Measurements from ENCODE around the gene PI4KA. TPM values are rescaled to one million over a fixed set of nuclear protein-coding genes. Genes with fewer than 3 reads are reported as not detected.
"Not testable (repeated sequence)": the region's sequence is repeated elsewhere in the genome, so short reads cannot be mapped to it uniquely, and the experiment has no call there.

PI4KA gene
- total and polyA plus RNA-seq, 3 experiments from 2014 or later, result 64.9 to 65.8 (median 65.5) TPM

DNA sequence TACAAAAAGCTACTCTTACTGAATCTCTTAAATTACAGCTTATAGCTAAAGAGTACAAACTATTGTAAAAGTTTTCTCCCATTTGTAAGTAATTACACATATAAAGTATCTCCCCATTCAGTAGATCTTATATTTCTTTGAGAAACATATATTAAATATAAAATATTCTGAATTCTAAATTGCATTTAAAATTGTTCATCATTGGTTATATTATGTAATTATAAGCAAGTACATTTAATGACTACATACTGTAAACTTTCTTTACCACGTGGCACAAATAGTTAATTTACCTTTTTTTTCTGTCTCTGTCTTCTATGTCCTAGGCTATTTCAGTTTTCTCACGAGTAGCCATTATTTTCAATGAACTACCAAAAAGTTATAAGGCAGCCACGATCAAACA lies 185.9 kb downstream of the PI4KA start:
- Mint-ChIP-seq H3K27me3 (peaks cover 8 to 40% of the 10 kb centered on the region in 2 donors), H3K36me3 (no peaks in the 10 kb centered on the region), H3K27ac (no peak overlapping the region), H3K4me1 (no peaks in the 10 kb centered on the region), H3K4me3 (no peak overlapping the region), H3K9me3 (peaks cover 0 to 2% (median 0%) of the 10 kb centered on the region in 5 donors)
- H3K9me3 ChIP-seq (ENCODE audit: low read length), result no peaks in the 10 kb centered on the region
- POLR2A ChIA-PET, result no interaction called here
- H3K27me3 ChIP-seq (ENCODE audit: insufficient read depth, low read length, poor library complexity, severe bottlenecking), result peaks cover 10% of the 10 kb centered on the region
- no peaks in the 10 kb centered on the region for H3K36me3 ChIP-seq (ENCODE audit: insufficient read depth, low read length)
- H3K4me3 ChIP-seq (ENCODE audit: low read length), result no peak overlapping the region
- H3K27ac ChIP-seq (ENCODE audit: low read depth, low read length), result no peak overlapping the region
- no peaks in the 10 kb centered on the region for H3K4me1 ChIP-seq (ENCODE audit: insufficient read depth, low read length)
- DNase-seq, result no peak
- CTCF ChIA-PET, result no interaction called here

DNA sequence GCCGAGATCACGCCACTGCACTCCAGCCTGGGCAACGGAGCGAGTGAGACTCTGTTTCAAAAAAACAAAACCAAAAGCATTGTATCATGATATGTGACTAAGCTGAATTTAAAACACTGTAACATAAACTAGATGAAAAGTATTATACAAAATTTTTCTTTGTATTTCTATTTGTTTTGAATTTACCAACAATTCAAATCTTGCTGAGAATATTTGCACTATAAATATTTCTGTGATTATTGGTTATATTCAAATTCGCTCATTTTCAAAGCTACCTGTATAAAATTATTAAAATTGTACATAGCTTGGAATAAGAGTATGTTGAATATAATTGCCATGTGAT lies 186.6 kb downstream of the PI4KA start:
- no peaks in the 10 kb centered on the region for H3K36me3 Mint-ChIP-seq
- POLR2A ChIA-PET, result no interaction called here

DNA sequence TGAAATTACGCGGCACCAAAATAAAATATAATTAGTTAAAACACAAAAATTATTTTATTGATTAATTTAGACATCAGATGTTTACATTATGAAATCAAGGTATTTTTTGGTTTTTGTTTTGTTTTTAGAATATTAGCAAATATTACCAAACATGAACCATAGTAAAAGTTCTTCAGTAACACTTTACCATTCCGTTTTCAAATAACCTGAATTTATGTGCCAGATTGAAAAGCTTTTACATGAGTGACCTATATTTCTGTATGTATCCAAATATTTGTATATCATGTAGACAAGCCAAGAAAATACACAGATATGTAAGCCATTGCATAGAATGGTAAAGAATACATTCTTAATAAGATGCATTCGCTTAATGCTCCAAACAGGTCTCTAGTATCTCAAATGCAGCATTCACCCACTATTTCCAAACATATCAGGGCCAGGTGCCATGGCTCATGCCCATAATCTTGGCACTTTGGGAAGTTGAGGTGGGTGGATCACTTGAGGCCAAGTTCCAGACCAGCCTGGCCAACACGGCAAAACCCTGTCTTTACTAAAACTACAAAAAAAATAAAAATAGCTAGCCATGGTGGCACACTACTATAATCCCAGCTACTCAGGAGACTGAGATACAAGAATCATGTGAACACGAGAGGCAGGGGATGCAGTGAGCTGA lies 187.1 kb downstream of the PI4KA start:
- peaks cover 5 to 33% of the 10 kb centered on the region in 2 donors for H3K27me3 Mint-ChIP-seq
- H3K4me3 Mint-ChIP-seq, result no peak overlapping the region
- H3K9me3 Mint-ChIP-seq, result no peaks in the 10 kb centered on the region
- no peak overlapping the region for H3K4me3 ChIP-seq (ENCODE audit: low read length)
- ChIA-PET POLR2A (no interaction called here), CTCF (no interaction called here)
- H3K4me1 ChIP-seq (ENCODE audit: insufficient read depth, low read length), result no peaks in the 10 kb centered on the region
- no peaks in the 10 kb centered on the region for H3K36me3 Mint-ChIP-seq
- no peak overlapping the region for H3K27ac Mint-ChIP-seq
- H3K36me3 ChIP-seq (ENCODE audit: insufficient read depth, low read length), result no peaks in the 10 kb centered on the region
- H3K27me3 ChIP-seq (ENCODE audit: insufficient read depth, low read length, poor library complexity, severe bottlenecking), result peaks cover 10% of the 10 kb centered on the region
- DNase-seq, result no peak
- no peaks in the 10 kb centered on the region for H3K4me1 Mint-ChIP-seq
- no peaks in the 10 kb centered on the region for H3K9me3 ChIP-seq (ENCODE audit: low read length)
- no peak overlapping the region for H3K27ac ChIP-seq (ENCODE audit: low read depth, low read length)

More for the DNA sequence above, 186.6 kb downstream of the PI4KA start:
- CTCF ChIA-PET, result no interaction called here
- H3K27me3 Mint-ChIP-seq, result peaks cover 8 to 34% of the 10 kb centered on the region in 2 donors
- peaks cover 10% of the 10 kb centered on the region for H3K27me3 ChIP-seq (ENCODE audit: insufficient read depth, low read length, poor library complexity, severe bottlenecking)
- no peaks in the 10 kb centered on the region for H3K9me3 ChIP-seq (ENCODE audit: low read length)
- DNase-seq, result no peak
- no peaks in the 10 kb centered on the region for H3K36me3 ChIP-seq (ENCODE audit: insufficient read depth, low read length)
- H3K4me1 ChIP-seq (ENCODE audit: insufficient read depth, low read length), result no peaks in the 10 kb centered on the region
- no peak overlapping the region for H3K4me3 Mint-ChIP-seq
- no peak overlapping the region for H3K4me3 ChIP-seq (ENCODE audit: low read length)
- H3K27ac ChIP-seq (ENCODE audit: low read depth, low read length), result no peak overlapping the region
- H3K4me1 Mint-ChIP-seq, result no peaks in the 10 kb centered on the region
- no peak overlapping the region for H3K27ac Mint-ChIP-seq
- no peaks in the 10 kb centered on the region for H3K9me3 Mint-ChIP-seq

DNA sequence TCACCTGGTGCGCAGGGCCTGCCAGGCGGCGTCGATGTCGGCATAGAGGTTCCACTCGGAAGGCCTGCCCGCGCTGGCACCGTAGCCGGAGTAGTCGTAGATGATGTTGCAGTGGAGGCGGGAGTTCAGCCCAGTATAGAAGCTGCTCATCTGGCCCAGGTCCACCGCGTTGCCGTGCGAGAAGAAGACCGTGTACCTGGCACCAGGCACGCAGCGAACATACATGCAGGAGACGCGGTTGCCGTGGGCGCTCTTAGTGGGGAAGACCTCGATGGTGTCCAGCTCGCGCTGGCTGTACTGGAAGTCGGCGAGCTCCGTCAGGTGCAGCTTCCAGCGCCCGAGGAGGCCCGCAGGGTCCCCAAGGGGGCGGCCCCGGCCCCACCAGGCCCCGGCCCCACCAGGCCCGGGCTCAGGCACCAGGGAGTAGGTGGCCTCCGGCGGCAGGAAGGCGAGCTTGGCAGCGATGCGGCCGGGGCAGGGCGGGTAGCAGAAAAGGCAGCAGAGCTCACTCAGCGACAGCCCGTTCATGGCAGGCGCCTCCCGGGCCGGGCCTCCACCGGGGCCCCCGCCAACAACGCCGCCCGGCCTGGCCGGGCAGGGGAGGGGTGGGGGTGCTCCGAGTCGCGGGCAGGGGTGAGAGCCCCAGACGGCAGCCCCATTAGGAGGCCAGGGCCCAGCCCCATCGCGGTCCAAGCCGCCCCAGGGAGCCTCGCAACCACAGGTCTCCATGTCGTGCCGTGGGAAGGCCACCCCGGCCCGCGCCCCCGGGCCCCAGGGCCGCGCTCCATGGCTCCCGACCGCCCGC lies 188.0 kb downstream of the PI4KA start:
- Mint-ChIP-seq H3K27me3 (peaks cover 13 to 29% of the 10 kb centered on the region in 2 donors), H3K4me3 (peak overlapping the region in 1 of 7 donors; percentile 34)
- POLR2A ChIA-PET; H3K36me3 ChIP-seq (ENCODE audit: insufficient read depth, low read length); H3K4me1 ChIP-seq (ENCODE audit: insufficient read depth, low read length); H3K9me3 Mint-ChIP-seq; H3K4me1 Mint-ChIP-seq; H3K9me3 ChIP-seq (ENCODE audit: low read length); H3K36me3 Mint-ChIP-seq; H3K27ac ChIP-seq (ENCODE audit: low read depth, low read length); CTCF ChIA-PET; H3K27ac Mint-ChIP-seq; H3K4me3 ChIP-seq (ENCODE audit: low read length): not testable (repeated sequence)
- H3K27me3 ChIP-seq (ENCODE audit: insufficient read depth, low read length, poor library complexity, severe bottlenecking), result peaks cover 10% of the 10 kb centered on the region
- DNase-seq, result peak in 1 of 5 donors; percentile 7

DNA sequence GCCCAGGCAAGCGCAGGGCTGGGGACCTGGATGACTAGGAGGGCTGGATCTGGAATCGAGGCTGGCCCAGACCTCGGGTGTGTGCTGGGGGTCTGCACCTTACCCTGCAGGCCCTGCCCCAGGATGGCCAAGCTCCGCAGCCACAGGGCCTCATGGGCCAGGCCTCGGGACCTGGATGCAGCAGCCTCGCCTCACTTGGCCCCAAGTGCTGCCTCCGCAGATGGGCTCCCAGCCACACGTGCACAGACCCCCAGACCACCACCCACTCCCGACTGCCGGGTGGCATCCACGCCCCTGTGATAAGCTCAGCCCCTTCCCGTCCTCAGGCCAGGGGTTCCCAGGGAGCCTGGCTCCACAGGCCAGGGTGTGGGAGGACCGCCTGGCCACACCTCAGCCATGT lies 188.7 kb downstream of the PI4KA start:
- H3K27ac Mint-ChIP-seq; H3K36me3 ChIP-seq (ENCODE audit: insufficient read depth, low read length); POLR2A ChIA-PET; CTCF ChIA-PET; H3K4me3 ChIP-seq (ENCODE audit: low read length); H3K9me3 Mint-ChIP-seq; H3K27ac ChIP-seq (ENCODE audit: low read depth, low read length); H3K36me3 Mint-ChIP-seq; H3K4me1 Mint-ChIP-seq; DNase-seq; H3K4me1 ChIP-seq (ENCODE audit: insufficient read depth, low read length); H3K4me3 Mint-ChIP-seq; H3K9me3 ChIP-seq (ENCODE audit: low read length): not testable (repeated sequence)
- peaks cover 10% of the 10 kb centered on the region for H3K27me3 ChIP-seq (ENCODE audit: insufficient read depth, low read length, poor library complexity, severe bottlenecking)
- peaks cover 14 to 23% of the 10 kb centered on the region in 2 donors for H3K27me3 Mint-ChIP-seq

DNA sequence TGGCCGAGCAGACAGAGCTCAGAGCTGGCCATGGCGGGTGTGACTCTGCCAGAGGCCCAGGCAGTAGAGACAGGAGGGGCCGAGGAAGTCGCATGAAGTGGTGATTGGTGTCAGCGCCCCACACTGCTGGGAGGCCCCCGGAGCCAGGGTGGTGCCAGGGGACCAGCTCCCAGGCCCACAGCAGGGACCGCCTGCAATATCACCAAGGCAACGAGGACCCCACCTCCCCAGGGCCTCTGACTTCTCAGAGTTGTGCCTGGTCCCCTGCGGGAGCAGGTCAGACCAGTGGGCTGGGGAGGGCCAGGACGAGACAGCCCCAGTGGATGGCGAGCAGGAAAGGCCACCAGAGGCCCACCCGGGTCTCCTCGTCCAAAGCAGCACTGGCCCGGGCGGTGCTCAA lies 189.1 kb downstream of the PI4KA start:
- H3K9me3 Mint-ChIP-seq; H3K4me1 Mint-ChIP-seq; H3K36me3 Mint-ChIP-seq; H3K27ac Mint-ChIP-seq; H3K27ac ChIP-seq (ENCODE audit: low read depth, low read length); H3K36me3 ChIP-seq (ENCODE audit: insufficient read depth, low read length); H3K4me3 Mint-ChIP-seq; POLR2A ChIA-PET; H3K4me1 ChIP-seq (ENCODE audit: insufficient read depth, low read length); DNase-seq; CTCF ChIA-PET; H3K9me3 ChIP-seq (ENCODE audit: low read length); H3K4me3 ChIP-seq (ENCODE audit: low read length): not testable (repeated sequence)
- peaks cover 10% of the 10 kb centered on the region for H3K27me3 ChIP-seq (ENCODE audit: insufficient read depth, low read length, poor library complexity, severe bottlenecking)
- H3K27me3 Mint-ChIP-seq, result peaks cover 18 to 26% of the 10 kb centered on the region in 2 donors

DNA sequence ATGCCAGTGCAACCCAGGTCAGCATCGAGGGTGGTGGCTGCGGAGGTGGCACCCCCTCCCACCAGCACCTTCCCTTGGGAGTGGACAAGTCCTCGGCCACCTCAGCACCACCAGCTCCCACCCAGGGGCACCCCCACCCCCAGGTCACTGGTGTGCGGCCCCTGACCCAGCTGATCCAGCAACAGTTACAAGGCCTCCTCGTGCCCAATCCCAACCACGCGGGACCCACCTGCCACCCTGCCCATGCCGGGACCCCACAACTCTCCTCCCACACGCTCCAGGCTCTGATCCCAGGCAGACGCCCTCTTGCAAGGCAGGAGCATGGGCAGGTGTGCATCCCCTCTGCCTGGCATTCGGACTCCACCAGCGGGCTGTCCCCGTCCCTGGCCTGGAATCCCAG lies 189.8 kb downstream of the PI4KA start:
- H3K36me3 Mint-ChIP-seq; H3K9me3 ChIP-seq (ENCODE audit: low read length); H3K4me1 ChIP-seq (ENCODE audit: insufficient read depth, low read length); H3K27ac Mint-ChIP-seq; H3K9me3 Mint-ChIP-seq; H3K4me3 Mint-ChIP-seq; H3K27ac ChIP-seq (ENCODE audit: low read depth, low read length); CTCF ChIA-PET; H3K4me1 Mint-ChIP-seq; H3K36me3 ChIP-seq (ENCODE audit: insufficient read depth, low read length); POLR2A ChIA-PET; H3K4me3 ChIP-seq (ENCODE audit: low read length); DNase-seq: not testable (repeated sequence)
- H3K27me3 ChIP-seq (ENCODE audit: insufficient read depth, low read length, poor library complexity, severe bottlenecking), result peaks cover 10% of the 10 kb centered on the region
- peaks cover 19 to 25% of the 10 kb centered on the region in 2 donors for H3K27me3 Mint-ChIP-seq

DNA sequence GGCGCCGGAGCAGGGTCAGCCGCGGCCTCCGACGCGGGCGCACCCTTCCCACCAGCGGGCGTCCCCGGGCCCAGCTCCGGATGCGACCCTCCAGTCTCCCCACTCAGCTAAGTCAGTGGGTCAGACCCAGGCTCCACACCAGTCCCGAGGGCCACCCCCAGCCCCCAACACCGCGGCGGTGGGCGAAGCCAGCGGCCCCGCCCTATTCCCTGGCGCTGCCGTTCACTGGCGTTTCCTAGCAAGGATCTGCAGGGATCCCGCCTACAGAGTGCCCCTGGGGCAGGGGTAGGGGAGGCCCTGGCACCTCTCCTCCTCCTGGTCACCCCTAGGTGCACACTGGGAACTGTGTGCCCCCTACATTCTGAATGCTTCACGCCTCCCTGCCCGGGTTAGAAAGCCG lies 190.4 kb downstream of the PI4KA start:
- H3K27ac Mint-ChIP-seq; DNase-seq; H3K27ac ChIP-seq (ENCODE audit: low read depth, low read length); CTCF ChIA-PET; H3K4me3 ChIP-seq (ENCODE audit: low read length); H3K9me3 ChIP-seq (ENCODE audit: low read length); H3K4me1 Mint-ChIP-seq; POLR2A ChIA-PET; H3K36me3 Mint-ChIP-seq; H3K4me1 ChIP-seq (ENCODE audit: insufficient read depth, low read length); H3K36me3 ChIP-seq (ENCODE audit: insufficient read depth, low read length); H3K9me3 Mint-ChIP-seq; H3K4me3 Mint-ChIP-seq: not testable (repeated sequence)
- H3K27me3 ChIP-seq (ENCODE audit: insufficient read depth, low read length, poor library complexity, severe bottlenecking), result peaks cover 10% of the 10 kb centered on the region
- H3K27me3 Mint-ChIP-seq, result peaks cover 19 to 24% of the 10 kb centered on the region in 2 donors

All from CD8-positive, alpha-beta memory T cell (primary cell).